SK-N-SH treated with all-trans-retinoic acid at 6 μM for 48 hours (cell line): ENCODE data around the gene PPP1R16B.

Source experiments
- ATAC-seq: fragments of 200-7000 bp; cut with Tn5 transposase; 3 replicates; pipeline ENCODE4 v1.9.1; 2020; ENCODE audit warnings: mild to moderate bottlenecking, moderate library complexity
- ARNTL ChIP-seq: fragments of 450-650 bp; formaldehyde crosslinking; IDR thresholded peaks from 2 replicates; pipeline ENCODE4 v1.5.0; 2020; ENCODE audit warnings: low read depth, mild to moderate bottlenecking, moderate library complexity, borderline replicate concordance
- BACH2 ChIP-seq: fragments of 250-450 bp; sonication (Bioruptor Pico); IDR thresholded peaks from 2 replicates; pipeline ENCODE4 v1.9.0; 2021; ENCODE audit warnings: mild to moderate bottlenecking, borderline replicate concordance
- CSDC2 ChIP-seq: fragments of 250-450 bp; sonication (Bioruptor Pico); IDR thresholded peaks from 2 replicates; pipeline ENCODE4 v1.5.0; 2020; ENCODE audit warnings: mild to moderate bottlenecking, moderate library complexity
- ESRRG ChIP-seq: fragments of 250-450 bp; sonication (Bioruptor Pico); IDR thresholded peaks from 2 replicates; pipeline ENCODE4 v1.6.1; 2021; ENCODE audit warnings: mild to moderate bottlenecking
- GLIS3 ChIP-seq: fragments of 250-450 bp; sonication (Bioruptor Pico); IDR thresholded peaks from 2 replicates; pipeline ENCODE4 v1.5.0; 2020; ENCODE audit warnings: mild to moderate bottlenecking, moderate library complexity
- ISL1 ChIP-seq: fragments of 250-450 bp; sonication (Bioruptor Pico); IDR thresholded peaks from 2 replicates; pipeline ENCODE4 v2.1.2; 2022; ENCODE audit warnings: mild to moderate bottlenecking, moderate library complexity
- OSR1 ChIP-seq: fragments of 250-450 bp; sonication (Bioruptor Pico); IDR thresholded peaks from 2 replicates; pipeline ENCODE4 v1.8.0; 2022; ENCODE audit warnings: moderate library complexity, mild to moderate bottlenecking, inconsistent platforms
- POU6F1 ChIP-seq: fragments of 250-450 bp; sonication (Bioruptor Pico); IDR thresholded peaks from 2 replicates; pipeline ENCODE4 v1.8.0; 2021; ENCODE audit warnings: low read depth, mild to moderate bottlenecking, moderate library complexity, borderline replicate concordance
- RARB ChIP-seq: fragments of 250-450 bp; sonication (Bioruptor Pico); IDR thresholded peaks from 2 replicates; pipeline ENCODE4 v1.8.0; 2021; ENCODE audit warnings: mild to moderate bottlenecking, moderate library complexity
- SNAI2 ChIP-seq: fragments of 250-450 bp; sonication (Bioruptor Pico); IDR thresholded peaks from 2 replicates; pipeline ENCODE4 v1.5.0; 2020; ENCODE audit warnings: mild to moderate bottlenecking, moderate library complexity
- TCF4 ChIP-seq: fragments of 250-450 bp; sonication (Bioruptor Pico); IDR thresholded peaks from 2 replicates; pipeline ENCODE4 v1.8.0; 2021; ENCODE audit warnings: mild to moderate bottlenecking, moderate library complexity, borderline replicate concordance
- TOX ChIP-seq: fragments of 250-450 bp; sonication (Bioruptor Pico); IDR thresholded peaks from 2 replicates; pipeline ENCODE4 v1.8.0; 2021; ENCODE audit warnings: mild to moderate bottlenecking, moderate library complexity, borderline replicate concordance
- ZC3H10 ChIP-seq: fragments of 250-450 bp; sonication (Bioruptor Pico); IDR thresholded peaks from 2 replicates; pipeline ENCODE4 v1.5.1; 2021; ENCODE audit warnings: mild to moderate bottlenecking, moderate library complexity
- ZFP3 ChIP-seq: fragments of 250-450 bp; sonication (Bioruptor Pico); IDR thresholded peaks from 2 replicates; pipeline ENCODE4 v1.5.0; 2020; ENCODE audit warnings: mild to moderate bottlenecking, moderate library complexity
- ZFP30 ChIP-seq: fragments of 450-650 bp; formaldehyde crosslinking; IDR thresholded peaks from 2 replicates; pipeline ENCODE4 v1.5.0; 2022; ENCODE audit warnings: mild to moderate bottlenecking, moderate library complexity
- ZNF565 ChIP-seq: fragments of 450-650 bp; formaldehyde crosslinking; conservative IDR thresholded peaks from 2 replicates; pipeline ENCODE4 v1.5.0; 2020; ENCODE audit warnings: low read depth, mild to moderate bottlenecking, moderate library complexity
- ZNF70 ChIP-seq: fragments of 450-650 bp; formaldehyde crosslinking; IDR thresholded peaks from 2 replicates; pipeline ENCODE4 v1.5.0; 2020; ENCODE audit warnings: mild to moderate bottlenecking, moderate library complexity
- ZNF8 ChIP-seq: fragments of 450-650 bp; formaldehyde crosslinking; IDR thresholded peaks from 2 replicates; pipeline ENCODE4 v1.5.0; 2020; ENCODE audit warnings: mild to moderate bottlenecking, moderate library complexity
- TF ChIP-seq, protein P1 (sequence below): fragments of 250-450 bp; sonication (Bioruptor Pico); IDR thresholded peaks from 2 replicates; pipeline ENCODE4 v1.5.0; 2020; ENCODE audit warnings: mild to moderate bottlenecking, moderate library complexity
- TF ChIP-seq, protein P2 (sequence below): fragments of 250-450 bp; sonication (Bioruptor Pico); IDR thresholded peaks from 2 replicates; pipeline ENCODE4 v1.5.1; 2020; ENCODE audit warnings: low read depth, mild to moderate bottlenecking, moderate library complexity

PPP1R16B gene

GRCh38 chr20:38828514-38829295 is 23.2 kb downstream of the PPP1R16B start:
- TF ChIP-seq ZNF565 (CRISPR knock-in tag), result no peak
- no peak for TF ChIP-seq SNAI2
- no peak for TF ChIP-seq ZNF70 (CRISPR knock-in tag)
- no peak for TF ChIP-seq ZFP3 (CRISPR knock-in tag)
- TF ChIP-seq ISL1 (CRISPR knock-in tag), result no peak
- no peak for TF ChIP-seq CSDC2 (CRISPR knock-in tag)
- no peak for ATAC-seq

DNA sequence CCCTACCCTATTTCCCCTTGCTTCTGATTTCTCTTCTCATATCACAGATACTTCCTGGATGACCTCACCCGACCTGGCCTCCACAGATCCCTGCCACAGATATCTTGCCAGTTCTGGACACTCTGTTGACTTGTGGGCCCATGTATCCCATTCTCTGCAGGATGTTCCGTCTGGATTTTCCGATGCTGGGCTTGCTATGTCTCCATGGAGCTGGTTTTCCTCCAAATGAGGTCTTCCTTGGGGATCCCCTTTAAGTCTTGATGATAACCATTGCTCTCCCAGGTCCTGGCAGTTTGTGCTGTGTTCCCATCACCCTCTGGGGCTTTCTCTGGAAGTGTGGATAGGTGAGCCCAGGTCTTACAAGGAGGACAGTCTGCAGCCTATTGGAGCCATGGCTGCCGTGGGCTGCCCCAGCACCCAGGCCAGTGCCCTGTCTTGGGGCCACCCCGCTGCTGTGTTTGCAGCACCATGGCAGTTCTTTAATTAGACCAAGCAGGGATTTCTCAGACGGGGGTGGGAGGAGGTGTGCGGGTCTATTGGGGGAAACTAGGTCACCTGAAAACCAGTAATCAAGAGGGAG is 23.9 kb downstream of the PPP1R16B start:
- no peak for ATAC-seq
- TF ChIP-seq SNAI2 (no peak), ZFP30 (CRISPR knock-in tag) (no peak), GLIS3 (CRISPR knock-in tag) (no peak), CSDC2 (CRISPR knock-in tag) (no peak), ARNTL (CRISPR knock-in tag) (no peak), BACH2 (no peak), POU6F1 (CRISPR knock-in tag) (no peak)
- TF ChIP-seq, all 23 proteins: peak for 0

- no peak for TF ChIP-seq ARNTL (CRISPR knock-in tag)
- TF ChIP-seq OSR1 (CRISPR knock-in tag), result no peak
- no peak for TF ChIP-seq GLIS3 (CRISPR knock-in tag)
- TF ChIP-seq, protein P1, sequence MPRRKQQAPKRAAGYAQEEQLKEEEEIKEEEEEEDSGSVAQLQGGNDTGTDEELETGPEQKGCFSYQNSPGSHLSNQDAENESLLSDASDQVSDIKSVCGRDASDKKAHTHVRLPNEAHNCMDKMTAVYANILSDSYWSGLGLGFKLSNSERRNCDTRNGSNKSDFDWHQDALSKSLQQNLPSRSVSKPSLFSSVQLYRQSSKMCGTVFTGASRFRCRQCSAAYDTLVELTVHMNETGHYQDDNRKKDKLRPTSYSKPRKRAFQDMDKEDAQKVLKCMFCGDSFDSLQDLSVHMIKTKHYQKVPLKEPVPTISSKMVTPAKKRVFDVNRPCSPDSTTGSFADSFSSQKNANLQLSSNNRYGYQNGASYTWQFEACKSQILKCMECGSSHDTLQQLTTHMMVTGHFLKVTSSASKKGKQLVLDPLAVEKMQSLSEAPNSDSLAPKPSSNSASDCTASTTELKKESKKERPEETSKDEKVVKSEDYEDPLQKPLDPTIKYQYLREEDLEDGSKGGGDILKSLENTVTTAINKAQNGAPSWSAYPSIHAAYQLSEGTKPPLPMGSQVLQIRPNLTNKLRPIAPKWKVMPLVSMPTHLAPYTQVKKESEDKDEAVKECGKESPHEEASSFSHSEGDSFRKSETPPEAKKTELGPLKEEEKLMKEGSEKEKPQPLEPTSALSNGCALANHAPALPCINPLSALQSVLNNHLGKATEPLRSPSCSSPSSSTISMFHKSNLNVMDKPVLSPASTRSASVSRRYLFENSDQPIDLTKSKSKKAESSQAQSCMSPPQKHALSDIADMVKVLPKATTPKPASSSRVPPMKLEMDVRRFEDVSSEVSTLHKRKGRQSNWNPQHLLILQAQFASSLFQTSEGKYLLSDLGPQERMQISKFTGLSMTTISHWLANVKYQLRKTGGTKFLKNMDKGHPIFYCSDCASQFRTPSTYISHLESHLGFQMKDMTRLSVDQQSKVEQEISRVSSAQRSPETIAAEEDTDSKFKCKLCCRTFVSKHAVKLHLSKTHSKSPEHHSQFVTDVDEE (CRISPR knock-in tag), result no peak
- no peak for TF ChIP-seq CSDC2 (CRISPR knock-in tag)
- TF ChIP-seq ZNF565 (CRISPR knock-in tag), result no peak
- TF ChIP-seq, protein P2, sequence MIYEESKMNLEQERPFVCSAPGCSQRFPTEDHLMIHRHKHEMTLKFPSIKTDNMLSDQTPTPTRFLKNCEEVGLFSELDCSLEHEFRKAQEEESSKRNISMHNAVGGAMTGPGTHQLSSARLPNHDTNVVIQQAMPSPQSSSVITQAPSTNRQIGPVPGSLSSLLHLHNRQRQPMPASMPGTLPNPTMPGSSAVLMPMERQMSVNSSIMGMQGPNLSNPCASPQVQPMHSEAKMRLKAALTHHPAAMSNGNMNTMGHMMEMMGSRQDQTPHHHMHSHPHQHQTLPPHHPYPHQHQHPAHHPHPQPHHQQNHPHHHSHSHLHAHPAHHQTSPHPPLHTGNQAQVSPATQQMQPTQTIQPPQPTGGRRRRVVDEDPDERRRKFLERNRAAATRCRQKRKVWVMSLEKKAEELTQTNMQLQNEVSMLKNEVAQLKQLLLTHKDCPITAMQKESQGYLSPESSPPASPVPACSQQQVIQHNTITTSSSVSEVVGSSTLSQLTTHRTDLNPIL (CRISPR knock-in tag), result no peak
- no peak for TF ChIP-seq BACH2
- no peak for TF ChIP-seq ZC3H10 (CRISPR knock-in tag)
- TF ChIP-seq ZNF8 (CRISPR knock-in tag), result no peak
- TF ChIP-seq ZFP30 (CRISPR knock-in tag), result no peak
- TF ChIP-seq ESRRG (CRISPR knock-in tag), result no peak
- no peak for TF ChIP-seq RARB (CRISPR knock-in tag)
- no peak for TF ChIP-seq ZNF70 (CRISPR knock-in tag)
- no peak for TF ChIP-seq TCF4
- TF ChIP-seq ISL1 (CRISPR knock-in tag), result no peak
- ATAC-seq, result no peak
Measured at GRCh38 chr20:38830356-38830755, 24.9 kb downstream of the PPP1R16B start.

GRCh38 chr20:38831049-38831691 is 25.7 kb downstream of the PPP1R16B start:
- no peak for ATAC-seq
- TF ChIP-seq OSR1 (CRISPR knock-in tag), result no peak
- TF ChIP-seq ZC3H10 (CRISPR knock-in tag), result no peak
- no peak for TF ChIP-seq TOX (CRISPR knock-in tag)
- TF ChIP-seq ESRRG (CRISPR knock-in tag), result no peak
